VCaP (cell line): ENCODE data around the gene CSNK1G1.
A peak's percentile ranks its signal among the peaks of the same experiment; 100 is the strongest.

Source experiments
- H3K27ac ChIP-seq: fragments of 450-650 bp; 2 replicates; pipeline ENCODE4 v1.5.1; 2017
- TF ChIP-seq, protein P1 (sequence below): fragments of 450-650 bp; conservative IDR thresholded peaks from 2 replicates; pipeline ENCODE4 v1.5.1; 2017; ENCODE audit warnings: mild to moderate bottlenecking, moderate library complexity

CSNK1G1 gene

DNA sequence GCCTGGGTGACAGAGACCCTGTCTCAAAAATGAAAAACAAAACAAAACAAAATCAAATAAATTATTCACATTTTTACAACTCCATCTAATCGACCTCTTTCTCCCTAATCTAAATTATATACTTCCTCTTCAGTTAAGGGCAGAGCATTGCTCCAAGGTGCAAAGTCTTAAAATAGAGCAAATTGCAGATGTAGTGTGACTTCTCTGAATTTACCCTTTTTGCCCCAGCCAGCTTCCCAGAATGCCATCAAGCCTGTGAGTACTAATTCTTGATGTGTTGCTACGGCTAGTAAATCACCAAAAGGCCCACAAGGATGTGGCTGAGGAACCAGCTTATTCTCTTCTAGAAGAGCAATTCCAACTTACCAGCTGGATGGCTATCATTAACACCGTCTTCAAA, 139.8 kb downstream of the CSNK1G1 start:
- no peak overlapping the region for H3K27ac ChIP-seq
- TF ChIP-seq, protein P1, sequence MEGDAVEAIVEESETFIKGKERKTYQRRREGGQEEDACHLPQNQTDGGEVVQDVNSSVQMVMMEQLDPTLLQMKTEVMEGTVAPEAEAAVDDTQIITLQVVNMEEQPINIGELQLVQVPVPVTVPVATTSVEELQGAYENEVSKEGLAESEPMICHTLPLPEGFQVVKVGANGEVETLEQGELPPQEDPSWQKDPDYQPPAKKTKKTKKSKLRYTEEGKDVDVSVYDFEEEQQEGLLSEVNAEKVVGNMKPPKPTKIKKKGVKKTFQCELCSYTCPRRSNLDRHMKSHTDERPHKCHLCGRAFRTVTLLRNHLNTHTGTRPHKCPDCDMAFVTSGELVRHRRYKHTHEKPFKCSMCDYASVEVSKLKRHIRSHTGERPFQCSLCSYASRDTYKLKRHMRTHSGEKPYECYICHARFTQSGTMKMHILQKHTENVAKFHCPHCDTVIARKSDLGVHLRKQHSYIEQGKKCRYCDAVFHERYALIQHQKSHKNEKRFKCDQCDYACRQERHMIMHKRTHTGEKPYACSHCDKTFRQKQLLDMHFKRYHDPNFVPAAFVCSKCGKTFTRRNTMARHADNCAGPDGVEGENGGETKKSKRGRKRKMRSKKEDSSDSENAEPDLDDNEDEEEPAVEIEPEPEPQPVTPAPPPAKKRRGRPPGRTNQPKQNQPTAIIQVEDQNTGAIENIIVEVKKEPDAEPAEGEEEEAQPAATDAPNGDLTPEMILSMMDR, result no peak

DNA sequence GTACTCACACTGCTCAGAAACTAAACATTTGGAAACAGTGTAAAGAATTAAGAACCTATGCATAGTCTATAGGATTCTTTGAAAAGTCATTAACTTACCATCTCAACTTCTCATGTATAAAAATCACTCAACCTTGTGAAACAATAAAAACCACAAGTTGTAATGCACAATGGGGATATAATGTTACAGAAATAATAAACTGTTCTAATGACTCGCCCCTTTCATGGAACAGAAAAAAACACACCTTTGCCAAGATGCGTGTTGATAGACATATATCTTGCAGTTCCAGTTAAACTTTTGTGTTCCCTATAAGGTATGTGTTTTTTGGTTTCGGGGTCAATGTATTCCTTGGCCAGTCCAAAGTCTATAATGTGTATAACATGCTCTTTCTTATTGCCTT, 142.3 kb downstream of the CSNK1G1 start:
- TF ChIP-seq, protein P1, result no peak
- H3K27ac ChIP-seq, result no peak overlapping the region

DNA sequence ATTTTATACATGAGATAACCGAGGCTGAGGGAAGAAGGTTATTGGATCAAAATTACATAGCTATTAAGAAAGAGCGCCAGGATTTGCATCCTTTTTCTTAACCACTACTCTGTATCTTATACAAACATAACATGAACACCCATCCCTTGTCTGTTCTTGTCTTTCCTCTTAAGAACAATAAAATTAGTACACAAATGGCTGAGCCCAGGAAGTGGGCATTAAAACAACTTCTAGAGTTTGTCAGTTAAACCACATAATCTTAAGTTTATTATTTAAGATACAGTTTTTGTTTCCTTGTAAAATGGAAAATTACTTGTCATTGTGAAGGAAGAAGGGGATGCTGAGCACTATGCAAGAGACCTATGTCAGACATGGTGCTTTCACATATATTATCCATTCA, 144.3 kb downstream of the CSNK1G1 start:
- TF ChIP-seq, protein P1, result no peak
- no peak overlapping the region for H3K27ac ChIP-seq

DNA sequence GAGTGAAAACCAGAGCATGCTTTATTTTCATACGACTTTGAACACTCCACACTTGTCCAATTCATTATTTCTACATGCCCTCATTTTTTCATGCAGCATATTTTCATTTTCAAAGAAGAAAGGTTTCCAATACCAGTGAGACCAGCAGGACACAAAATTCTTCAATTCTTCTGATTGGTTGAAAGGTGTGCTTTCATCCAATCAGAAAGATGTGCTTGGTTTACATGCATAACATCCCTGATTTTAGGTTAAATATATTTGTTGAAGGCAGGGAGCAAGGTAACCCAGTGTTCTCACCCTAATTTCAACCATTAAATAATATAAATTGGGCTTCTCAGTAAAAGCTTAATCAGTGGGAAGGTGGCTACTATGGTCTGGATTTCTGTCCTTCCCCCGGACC, 145.6 kb downstream of the CSNK1G1 start:
- no peak overlapping the region for H3K27ac ChIP-seq
- TF ChIP-seq, protein P1, result no peak

DNA sequence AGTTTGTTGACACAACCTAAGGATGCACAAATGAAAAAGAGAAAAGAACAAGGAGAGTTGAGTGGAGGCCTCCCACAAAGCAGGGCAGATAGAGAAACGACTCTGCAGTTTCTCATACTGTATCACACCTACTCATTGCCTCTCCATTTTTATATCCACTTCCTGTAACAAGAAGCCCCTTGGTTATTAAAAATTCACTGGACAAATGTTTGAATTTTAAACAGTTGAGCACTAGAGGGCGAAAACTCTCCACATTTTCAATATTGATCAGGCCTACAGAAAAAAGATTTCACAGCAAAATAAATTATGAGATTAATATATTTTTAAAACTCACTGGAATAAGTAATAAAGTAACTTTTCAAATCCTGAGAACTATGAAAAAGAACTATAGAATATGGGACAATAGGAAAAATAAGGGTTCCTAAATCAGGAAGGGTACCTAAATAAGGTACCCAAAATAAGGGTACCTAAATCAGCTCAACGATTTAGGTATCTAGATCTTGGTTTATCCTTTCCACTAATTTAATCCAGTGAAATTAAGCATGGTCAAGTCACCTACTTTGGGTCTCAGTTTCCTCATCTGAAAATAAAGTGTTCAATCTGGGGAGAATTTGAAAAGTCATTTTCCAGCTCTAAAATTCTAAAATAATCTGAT, 146.2 kb downstream of the CSNK1G1 start:
- no peak overlapping the region for H3K27ac ChIP-seq
- TF ChIP-seq, protein P1, result peak; percentile 76

DNA sequence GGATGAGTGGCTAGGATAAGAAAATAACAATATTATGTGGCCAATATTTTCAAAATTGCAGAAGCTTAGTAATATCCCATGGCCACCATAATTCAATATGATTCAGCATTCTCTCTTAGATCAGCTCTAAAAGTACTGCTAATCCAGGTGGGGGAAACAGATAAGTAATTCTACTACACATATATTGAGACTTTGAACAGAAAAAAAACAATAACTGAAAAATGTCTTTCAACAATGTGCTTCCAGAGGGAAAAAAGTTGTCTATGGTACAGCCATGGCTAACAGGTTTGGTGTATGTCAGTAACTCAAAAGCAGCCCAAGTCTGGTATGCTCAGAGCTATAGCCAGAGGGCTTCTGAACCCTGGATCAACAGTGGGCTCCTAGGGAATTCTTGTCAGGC, 150.8 kb downstream of the CSNK1G1 start:
- TF ChIP-seq, protein P1, result no peak
- no peak overlapping the region for H3K27ac ChIP-seq

DNA sequence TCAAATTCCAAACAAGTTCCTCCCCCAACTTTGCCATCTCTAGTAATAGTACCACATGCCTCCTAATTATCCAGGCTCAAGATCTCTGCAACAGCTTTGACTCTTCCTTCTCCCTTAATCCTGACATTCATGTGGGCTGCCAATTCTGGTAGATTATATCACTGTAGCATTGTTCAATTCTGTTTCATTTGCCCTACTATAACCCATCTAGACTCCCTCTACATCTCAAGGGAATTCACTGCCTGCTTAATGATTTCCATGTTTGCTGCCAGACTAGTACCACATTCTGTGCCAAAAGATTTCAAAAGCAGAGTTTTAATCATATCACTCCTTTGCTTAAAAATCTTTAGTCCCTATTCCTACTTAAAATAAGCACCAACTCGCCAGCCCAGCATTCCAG, 158.5 kb downstream of the CSNK1G1 start:
- TF ChIP-seq, protein P1, result no peak
- H3K27ac ChIP-seq, result no peak overlapping the region
